ENCODE data around the gene GPR153.

Gene GPR153

GRCh38 chr1:6281511-6282402, 20.9 kb upstream of the GPR153 start:
- no peak for DNase-seq (ENCODE audit: low spot score in 2 of 2)
- H3K27ac Mint-ChIP-seq (ENCODE audit: low read depth) = no peak overlapping the region
- no peak for ATAC-seq (replicated peaks; ENCODE audit: extremely low read depth, poor library complexity, severe bottlenecking)
- H3K27me3 Mint-ChIP-seq = no peaks in the 10 kb centered on the region
- peaks cover 4% of the 10 kb centered on the region for H3K36me3 Mint-ChIP-seq (ENCODE audit: insufficient read depth)
- no peak overlapping the region for H3K4me3 Mint-ChIP-seq
- no peaks in the 10 kb centered on the region for H3K4me1 Mint-ChIP-seq
- no peaks in the 10 kb centered on the region for H3K9me3 Mint-ChIP-seq

- DNase-seq (ENCODE audit: low spot score in 2 of 2) (no peak), ATAC-seq (replicated peaks; ENCODE audit: extremely low read depth, poor library complexity, severe bottlenecking) (no peak)
- H3K4me3 Mint-ChIP-seq = no peak overlapping the region
- H3K4me1 Mint-ChIP-seq = no peaks in the 10 kb centered on the region
- H3K9me3 Mint-ChIP-seq = no peaks in the 10 kb centered on the region
- H3K27me3 Mint-ChIP-seq = no peaks in the 10 kb centered on the region
- H3K36me3 Mint-ChIP-seq (ENCODE audit: insufficient read depth) = peaks cover 4% of the 10 kb centered on the region
- no peak overlapping the region for H3K27ac Mint-ChIP-seq (ENCODE audit: low read depth)
Measured at GRCh38 chr1:6280761-6281451, 20.0 kb upstream of the GPR153 start.

GRCh38 chr1:6279613-6280383, 18.9 kb upstream of the GPR153 start:
- Mint-ChIP-seq H3K4me3 (no peak overlapping the region), H3K27me3 (no peaks in the 10 kb centered on the region), H3K4me1 (no peaks in the 10 kb centered on the region), H3K36me3 (ENCODE audit: insufficient read depth) (peaks cover 4% of the 10 kb centered on the region), H3K9me3 (no peaks in the 10 kb centered on the region), H3K27ac (ENCODE audit: low read depth) (no peak overlapping the region)
- no peak for DNase-seq (ENCODE audit: low spot score in 2 of 2)
- no peak for ATAC-seq (replicated peaks; ENCODE audit: extremely low read depth, poor library complexity, severe bottlenecking)

DNA sequence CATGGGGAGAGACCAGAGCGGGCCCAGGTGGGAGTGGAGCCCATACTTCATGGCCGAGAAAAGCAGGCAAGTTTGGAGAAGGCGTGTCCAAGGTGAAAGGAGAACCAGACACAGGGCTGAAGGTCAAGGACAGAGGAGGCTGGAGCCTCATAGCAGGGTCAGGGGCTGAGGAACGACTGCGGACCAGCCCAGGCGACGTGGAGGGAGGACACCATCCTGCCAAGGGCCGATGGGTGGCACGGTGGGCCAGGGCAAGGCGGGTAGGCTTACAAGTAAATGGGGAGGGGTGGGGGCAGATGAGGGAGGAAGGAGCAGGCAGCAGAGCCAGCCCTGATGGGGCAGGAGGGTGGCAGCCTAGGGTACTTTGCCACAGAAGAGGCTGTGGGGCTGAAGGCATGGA, 18.2 kb upstream of the GPR153 start:
- Mint-ChIP-seq H3K4me1 (no peaks in the 10 kb centered on the region), H3K27ac (ENCODE audit: low read depth) (no peak overlapping the region), H3K36me3 (ENCODE audit: insufficient read depth) (peaks cover 4% of the 10 kb centered on the region), H3K4me3 (no peak overlapping the region), H3K9me3 (no peaks in the 10 kb centered on the region), H3K27me3 (no peaks in the 10 kb centered on the region)
- ATAC-seq (replicated peaks; ENCODE audit: extremely low read depth, poor library complexity, severe bottlenecking) (no peak), DNase-seq (ENCODE audit: low spot score in 2 of 2) (no peak)

DNA sequence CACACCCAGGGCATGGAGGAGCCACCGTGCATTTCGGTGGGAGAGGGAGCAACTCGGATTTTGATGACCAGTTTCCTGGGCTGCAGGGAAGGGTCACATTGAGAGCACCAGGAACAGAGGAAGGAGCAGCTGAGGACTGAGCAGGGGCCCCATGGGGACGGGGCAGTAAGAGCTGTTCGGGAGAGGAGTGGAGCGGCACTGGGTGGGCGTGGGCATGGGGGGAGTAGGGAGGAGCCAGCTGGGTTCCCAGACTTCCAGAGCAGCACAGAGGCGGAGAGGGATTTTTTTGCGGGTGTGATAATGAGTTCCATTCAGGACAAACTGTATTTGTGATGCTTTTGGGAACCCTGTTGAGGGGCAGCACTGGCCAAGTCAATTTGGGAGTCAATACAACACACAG, 17.4 kb upstream of the GPR153 start:
- Mint-ChIP-seq H3K27ac (ENCODE audit: low read depth) (no peak overlapping the region), H3K4me3 (no peak overlapping the region), H3K4me1 (no peaks in the 10 kb centered on the region), H3K27me3 (no peaks in the 10 kb centered on the region), H3K36me3 (ENCODE audit: insufficient read depth) (peaks cover 4% of the 10 kb centered on the region), H3K9me3 (no peaks in the 10 kb centered on the region)
- no peak for DNase-seq (ENCODE audit: low spot score in 2 of 2)
- ATAC-seq (replicated peaks; ENCODE audit: extremely low read depth, poor library complexity, severe bottlenecking) = no peak

DNA sequence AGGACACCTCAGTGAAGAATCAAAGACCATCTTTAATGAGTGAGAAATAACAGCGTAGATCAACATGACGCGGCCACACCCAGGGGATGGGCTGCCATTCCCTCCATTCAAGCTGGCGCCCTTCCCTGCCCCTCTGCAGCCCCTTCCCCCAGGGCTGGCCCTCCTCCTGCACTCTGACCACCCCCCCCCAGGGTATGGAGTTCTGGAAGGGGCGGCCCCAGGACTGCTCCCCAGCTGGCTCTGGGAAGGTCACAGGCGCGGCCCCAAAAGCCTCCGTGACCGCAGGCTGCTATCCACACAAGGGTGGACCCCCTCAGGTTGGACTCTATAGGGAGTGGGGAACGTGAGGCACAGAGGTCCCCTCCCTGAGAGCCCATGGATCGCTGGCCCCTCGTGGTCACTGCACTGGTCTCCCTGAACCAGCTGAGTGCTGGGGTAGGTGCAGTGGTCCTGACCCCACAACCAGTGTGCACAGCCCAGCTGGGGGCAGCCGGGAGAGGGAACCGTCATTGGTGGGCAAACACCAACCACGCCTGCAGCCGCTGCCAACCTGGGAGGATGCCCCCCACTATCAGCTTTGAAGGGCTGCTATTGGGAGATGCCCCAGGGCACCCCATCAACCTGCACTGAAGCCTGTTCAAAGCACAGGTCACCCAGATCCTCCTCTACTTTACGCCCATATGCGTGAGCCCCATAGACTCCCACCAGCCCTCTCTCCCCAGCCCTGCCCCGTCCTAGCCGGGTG, 16.1 kb upstream of the GPR153 start:
- ATAC-seq (replicated peaks; ENCODE audit: extremely low read depth, poor library complexity, severe bottlenecking) = no peak
- Mint-ChIP-seq H3K27ac (ENCODE audit: low read depth) (no peak overlapping the region), H3K36me3 (ENCODE audit: insufficient read depth) (peaks cover 4% of the 10 kb centered on the region), H3K9me3 (no peaks in the 10 kb centered on the region), H3K4me3 (no peak overlapping the region), H3K4me1 (no peaks in the 10 kb centered on the region), H3K27me3 (no peaks in the 10 kb centered on the region)
- no peak for DNase-seq (ENCODE audit: low spot score in 2 of 2)

DNA sequence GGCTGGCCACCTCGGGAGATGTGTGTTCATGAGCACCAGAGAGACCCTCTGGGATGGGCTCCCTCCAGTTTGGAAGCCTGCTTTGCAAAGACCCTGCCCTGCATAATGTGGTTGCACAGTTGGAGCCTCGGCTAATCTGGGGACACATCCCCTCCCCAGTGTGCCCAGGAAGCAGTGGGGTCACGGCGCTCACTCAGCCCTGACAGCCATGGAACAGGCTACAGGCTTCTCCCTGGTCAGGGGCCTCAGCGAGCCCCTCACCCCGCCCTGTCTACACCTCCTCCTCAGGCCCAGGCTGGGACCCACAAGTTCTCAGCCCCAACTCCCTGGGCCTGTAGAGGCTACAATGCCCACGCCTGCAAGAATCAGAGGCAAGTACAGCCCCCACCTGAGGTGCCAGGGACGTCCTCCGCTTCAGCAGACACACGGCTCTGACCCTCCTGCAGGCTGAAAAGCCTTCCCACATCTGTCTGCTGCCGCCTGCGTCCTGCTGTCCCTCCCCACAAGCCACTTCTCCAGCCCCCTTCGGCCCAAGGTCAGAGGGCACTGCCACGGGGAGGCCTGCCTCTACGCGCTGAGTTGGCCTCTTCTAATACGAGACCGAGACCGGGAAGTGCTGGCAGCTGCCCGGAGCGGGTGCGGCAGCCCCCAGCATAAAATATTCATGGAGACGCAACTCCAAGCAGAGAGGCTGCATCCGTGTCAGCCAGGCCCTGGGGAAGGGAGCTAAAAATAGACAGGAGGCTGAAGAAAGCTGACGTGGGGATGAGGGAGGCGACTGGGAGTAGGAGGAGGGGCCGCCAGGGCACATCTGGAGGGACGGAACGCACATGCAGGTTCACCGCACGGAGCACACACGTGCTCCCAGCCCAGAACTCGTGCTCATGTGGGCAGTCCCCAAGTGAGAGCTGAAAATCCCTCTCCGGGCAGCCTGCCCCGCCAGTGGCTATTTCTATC, 15.2 kb upstream of the GPR153 start:
- ATAC-seq (replicated peaks; ENCODE audit: extremely low read depth, poor library complexity, severe bottlenecking) = no peak
- Mint-ChIP-seq H3K4me3 (no peak overlapping the region), H3K36me3 (ENCODE audit: insufficient read depth) (peaks cover 4% of the 10 kb centered on the region), H3K4me1 (no peaks in the 10 kb centered on the region), H3K27ac (ENCODE audit: low read depth) (no peak overlapping the region), H3K27me3 (no peaks in the 10 kb centered on the region), H3K9me3 (no peaks in the 10 kb centered on the region)
- no peak for DNase-seq (ENCODE audit: low spot score in 2 of 2)

GRCh38 chr1:6274622-6275139, 13.8 kb upstream of the GPR153 start:
- Mint-ChIP-seq H3K27me3 (no peaks in the 10 kb centered on the region), H3K36me3 (ENCODE audit: insufficient read depth) (peaks cover 4% of the 10 kb centered on the region)

GRCh38 chr1:6274102-6274501, 13.2 kb upstream of the GPR153 start:
- no peak for ATAC-seq (replicated peaks; ENCODE audit: extremely low read depth, poor library complexity, severe bottlenecking)
- H3K36me3 Mint-ChIP-seq (ENCODE audit: insufficient read depth) = peaks cover 4% of the 10 kb centered on the region
- DNase-seq (ENCODE audit: low spot score in 2 of 2) = no peak
- H3K27me3 Mint-ChIP-seq = no peaks in the 10 kb centered on the region
- H3K4me3 Mint-ChIP-seq = no peak overlapping the region
- H3K4me1 Mint-ChIP-seq = no peaks in the 10 kb centered on the region
- H3K27ac Mint-ChIP-seq (ENCODE audit: low read depth) = no peak overlapping the region
- H3K9me3 Mint-ChIP-seq = no peaks in the 10 kb centered on the region

More at GRCh38 chr1:6274622-6275139, 13.8 kb upstream of the GPR153 start:
- DNase-seq (ENCODE audit: low spot score in 2 of 2) = no peak
- ATAC-seq (replicated peaks; ENCODE audit: extremely low read depth, poor library complexity, severe bottlenecking) = no peak
- no peak overlapping the region for H3K4me3 Mint-ChIP-seq
- no peaks in the 10 kb centered on the region for H3K9me3 Mint-ChIP-seq
- H3K4me1 Mint-ChIP-seq = no peaks in the 10 kb centered on the region
- no peak overlapping the region for H3K27ac Mint-ChIP-seq (ENCODE audit: low read depth)

DNA sequence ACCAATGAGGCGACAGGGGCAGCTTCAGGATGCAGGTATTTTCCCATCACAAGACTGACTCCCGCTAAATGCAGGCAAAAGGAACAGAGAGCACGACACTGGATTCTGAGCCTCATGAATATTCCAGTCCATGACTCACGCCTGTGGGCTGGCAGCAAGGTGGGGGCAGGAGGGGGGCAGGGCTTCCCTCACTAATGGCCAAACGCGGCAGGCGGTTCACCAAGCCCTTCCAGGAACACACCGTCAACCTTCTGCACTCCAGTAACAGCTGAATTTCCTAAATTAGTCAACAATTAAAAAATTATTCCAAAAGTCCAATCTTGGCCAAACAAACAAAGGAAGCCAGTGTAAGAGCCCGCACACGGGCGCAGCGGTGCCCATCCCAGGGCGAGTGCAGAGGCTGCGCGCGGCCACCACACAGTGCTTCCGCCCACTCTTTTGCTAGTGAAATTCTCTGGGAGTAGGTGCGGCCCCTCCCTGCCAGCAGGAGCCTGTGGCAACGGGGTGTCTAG, 12.5 kb upstream of the GPR153 start:
- DNase-seq (ENCODE audit: low spot score in 2 of 2) (no peak), ATAC-seq (replicated peaks; ENCODE audit: extremely low read depth, poor library complexity, severe bottlenecking) (no peak)
- Mint-ChIP-seq H3K27ac (ENCODE audit: low read depth) (no peak overlapping the region), H3K36me3 (ENCODE audit: insufficient read depth) (peaks cover 2% of the 10 kb centered on the region), H3K9me3 (no peaks in the 10 kb centered on the region), H3K4me3 (no peak overlapping the region), H3K4me1 (no peaks in the 10 kb centered on the region), H3K27me3 (no peaks in the 10 kb centered on the region)

GRCh38 chr1:6272868-6273267, 12.0 kb upstream of the GPR153 start:
- no peaks in the 10 kb centered on the region for H3K4me1 Mint-ChIP-seq
- H3K4me3 Mint-ChIP-seq = no peak overlapping the region
- no peak for ATAC-seq (replicated peaks; ENCODE audit: extremely low read depth, poor library complexity, severe bottlenecking)
- no peaks in the 10 kb centered on the region for H3K27me3 Mint-ChIP-seq
- no peak overlapping the region for H3K27ac Mint-ChIP-seq (ENCODE audit: low read depth)
- no peak for DNase-seq (ENCODE audit: low spot score in 2 of 2)
- H3K36me3 Mint-ChIP-seq (ENCODE audit: insufficient read depth) = peaks cover 2% of the 10 kb centered on the region
- H3K9me3 Mint-ChIP-seq = no peaks in the 10 kb centered on the region
